ENCODE data around the gene PPTC7.

PPTC7 gene

GRCh38 chr12:110501399-110501751 lies 81.7 kb downstream of the PPTC7 start:
- Histone ChIP-seq H3K4me3 (ENCODE audit: low read depth, low read length) (peak overlapping the region; percentile 91), H3K27ac (peak overlapping the region; percentile 47), H3K36me3 (replicated peaks) (no peaks in the 10 kb centered on the region), H3K27me3 (replicated peaks) (no peaks in the 10 kb centered on the region)
- in situ Hi-C loops (cut with HindIII; ENCODE audit: low pct_ligation_motif_present, low sequenced_read_pairs), result loop anchor here (25.0 kb wide), 1 partner anchor 111 kb away; the partner anchor contains the start of gene TCTN1
- TF ChIP-seq, protein P1, sequence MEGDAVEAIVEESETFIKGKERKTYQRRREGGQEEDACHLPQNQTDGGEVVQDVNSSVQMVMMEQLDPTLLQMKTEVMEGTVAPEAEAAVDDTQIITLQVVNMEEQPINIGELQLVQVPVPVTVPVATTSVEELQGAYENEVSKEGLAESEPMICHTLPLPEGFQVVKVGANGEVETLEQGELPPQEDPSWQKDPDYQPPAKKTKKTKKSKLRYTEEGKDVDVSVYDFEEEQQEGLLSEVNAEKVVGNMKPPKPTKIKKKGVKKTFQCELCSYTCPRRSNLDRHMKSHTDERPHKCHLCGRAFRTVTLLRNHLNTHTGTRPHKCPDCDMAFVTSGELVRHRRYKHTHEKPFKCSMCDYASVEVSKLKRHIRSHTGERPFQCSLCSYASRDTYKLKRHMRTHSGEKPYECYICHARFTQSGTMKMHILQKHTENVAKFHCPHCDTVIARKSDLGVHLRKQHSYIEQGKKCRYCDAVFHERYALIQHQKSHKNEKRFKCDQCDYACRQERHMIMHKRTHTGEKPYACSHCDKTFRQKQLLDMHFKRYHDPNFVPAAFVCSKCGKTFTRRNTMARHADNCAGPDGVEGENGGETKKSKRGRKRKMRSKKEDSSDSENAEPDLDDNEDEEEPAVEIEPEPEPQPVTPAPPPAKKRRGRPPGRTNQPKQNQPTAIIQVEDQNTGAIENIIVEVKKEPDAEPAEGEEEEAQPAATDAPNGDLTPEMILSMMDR (IDR thresholded peaks at IDR 0.05; ENCODE audit: low read depth, low read length, missing control alignments), result no peak
- peak; percentile 24 for DNase-seq

DNA sequence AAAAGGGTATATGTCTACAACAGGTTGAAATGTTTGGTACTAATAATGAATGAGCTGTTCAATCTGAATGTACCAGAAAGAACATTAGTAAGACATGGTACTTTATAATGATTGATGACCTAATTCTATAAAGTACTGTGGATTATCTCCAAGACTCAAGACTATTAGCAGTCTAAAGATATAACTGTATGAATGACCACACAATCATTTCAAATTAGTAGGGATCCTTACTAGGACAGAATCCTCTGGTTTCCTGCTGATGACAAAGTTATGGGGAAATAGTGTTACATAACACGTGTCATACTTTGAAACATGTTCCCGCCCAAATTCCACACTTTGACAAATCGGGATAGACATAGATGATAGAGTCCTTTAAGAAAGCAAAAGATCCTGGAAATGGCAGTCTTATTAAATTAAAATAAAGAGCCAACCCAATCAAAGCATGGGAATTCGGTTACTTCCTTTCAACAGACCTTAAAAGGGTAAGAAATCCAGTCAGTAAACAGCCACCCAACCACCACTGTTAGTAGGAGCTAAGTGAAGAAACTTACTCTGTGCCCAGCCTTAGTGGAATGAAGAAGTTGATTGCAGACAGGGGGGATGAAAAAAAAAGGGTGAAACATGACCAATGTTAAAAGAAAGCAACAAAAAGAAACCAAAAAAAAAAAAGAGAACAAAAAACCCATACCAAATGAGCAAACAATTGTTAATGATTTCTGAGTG lies 84.0 kb downstream of the PPTC7 start:
- no peak overlapping the region for H3K27ac ChIP-seq
- peaks cover 12% of the 10 kb centered on the region for H3K36me3 ChIP-seq (replicated peaks)
- no peaks in the 10 kb centered on the region for H3K27me3 ChIP-seq (replicated peaks)
- H3K4me3 ChIP-seq (ENCODE audit: low read depth, low read length), result no peak overlapping the region
- in situ Hi-C loops (cut with HindIII; ENCODE audit: low pct_ligation_motif_present, low sequenced_read_pairs), result no loop called here
- DNase-seq, result peak; percentile 18
- TF ChIP-seq, protein P1 (IDR thresholded peaks at IDR 0.05; ENCODE audit: low read depth, low read length, missing control alignments), result no peak

Measured in brain microvascular endothelial cell (primary cell).